SK-N-SH (cell line): ENCODE results near the gene ANKUB1. TPM values are rescaled to one million over a fixed set of nuclear protein-coding genes. Genes with fewer than 3 reads are reported as not detected.
"Not testable (repeated sequence)": the region's sequence is repeated elsewhere in the genome, so short reads cannot be mapped to it uniquely, and the experiment has no call there.

Experiments
- CTCF ChIA-PET: fragments of 300-600, 350-600 bp; formaldehyde crosslinking; extraction: SDS; loops from one replicate; lab custom pipeline; 2021; lab: Yijun Ruan, JAX
- POLR2A ChIA-PET: fragments of 350-600 bp; sonication (Branson Sonifier 250); formaldehyde crosslinking; extraction: SDS; loops from one replicate; lab custom pipeline; 2020; ENCODE audit warnings: antibody characterized with exemption, inconsistent platforms; lab: Yijun Ruan, JAX
- DNase-seq: peaks from one replicate; pipeline ENCODE4 v3.0.0; 2012
- H2AFZ ChIP-seq: fragments of 200-600 bp; sonication (generic); 2 replicates; pipeline ENCODE4 v1.8.1; 2016; ENCODE audit warnings: antibody characterized with exemption, mild to moderate bottlenecking, low read depth
- H3F3A ChIP-seq: fragments of 200-600 bp; sonication (generic); replicated peaks from 2 replicates; pipeline ENCODE3; 2016; ENCODE audit warnings: antibody characterized with exemption, mild to moderate bottlenecking; ENCODE audit not compliant: insufficient read depth
- H3K27ac ChIP-seq, 2 experiments: fragments of 200-500 bp in 1 of 2; fragments of 200-600 bp in 1 of 2; sonication (Bioruptor generic) in 1 of 2; sonication (generic), shearing (Covaris generic) in 1 of 2; 2 replicates each; pipeline versions ENCODE4 v1.5.1 to v1.6.1; 2014 to 2016; ENCODE audit warnings: low read depth in 2 of 2, inconsistent platforms in 1 of 2, low read length in 1 of 2, mild to moderate bottlenecking in 1 of 2, mixed read lengths in 1 of 2
- H3K27me3 ChIP-seq: fragments of 200-600 bp; sonication (generic), shearing (Covaris generic); 2 replicates; pipeline ENCODE4 v1.6.1; 2016; ENCODE audit warnings: mixed run types; ENCODE audit not compliant: insufficient read depth
- H3K36me3 ChIP-seq, 2 experiments: fragments of 200-500 bp in 1 of 2; fragments of 200-600 bp in 1 of 2; sonication (Bioruptor generic) in 1 of 2; sonication (generic) in 1 of 2; replicated peaks in 1 of 2; 2 replicates each; pipeline versions ENCODE3 to v1.5.1; 2014 to 2016; ENCODE audit warnings: low read length in 1 of 2, mild to moderate bottlenecking in 1 of 2; ENCODE audit not compliant: insufficient read depth in 2 of 2, control insufficient read depth in 1 of 2
- H3K4me1 ChIP-seq, 2 experiments: fragments of 200-500 bp in 1 of 2; fragments of 200-600 bp in 1 of 2; sonication (Bioruptor generic) in 1 of 2; sonication (generic), shearing (Covaris generic) in 1 of 2; 2 replicates each; pipeline versions ENCODE4 v1.5.1 to v1.6.1; 2014 to 2016; ENCODE audit warnings: low read depth in 1 of 2, low read length in 1 of 2, mixed run types in 1 of 2; ENCODE audit not compliant: insufficient read depth in 2 of 2, control insufficient read depth in 1 of 2
- H3K4me2 ChIP-seq: fragments of 200-600 bp; sonication (generic), shearing (Covaris generic); 2 replicates; pipeline ENCODE4 v1.6.1; 2017; ENCODE audit warnings: mixed run types
- H3K4me3 ChIP-seq, 2 experiments: fragments of 200-500 bp in 1 of 2; fragments of 200-600 bp in 1 of 2; sonication (Bioruptor generic) in 1 of 2; sonication (generic), shearing (Covaris generic) in 1 of 2; 2 replicates each; pipeline versions ENCODE4 v1.5.1 to v1.8.1; 2014 to 2016; ENCODE audit warnings: low read depth in 2 of 2, inconsistent platforms in 1 of 2, low read length in 1 of 2, mild to moderate bottlenecking in 1 of 2, mixed read lengths in 1 of 2, moderate library complexity in 1 of 2
- H3K79me2 ChIP-seq: fragments of 200-600 bp; sonication (generic); 2 replicates; pipeline ENCODE4 v1.8.1; 2017; ENCODE audit warnings: mild to moderate bottlenecking; ENCODE audit not compliant: insufficient read depth
- H3K9ac ChIP-seq: fragments of 200-600 bp; sonication (generic); 2 replicates; pipeline ENCODE4 v1.6.1; 2017; ENCODE audit warnings: mixed run types
- H3K9me2 ChIP-seq: fragments of 200-600 bp; sonication (generic); 2 replicates; pipeline ENCODE4 v1.6.1; 2017; ENCODE audit warnings: mixed run types
- H3K9me3 ChIP-seq: fragments of 200-600 bp; sonication (generic); 2 replicates; pipeline ENCODE4 v1.6.1; 2017; ENCODE audit warnings: mixed run types, mild to moderate bottlenecking, moderate library complexity
- H4K20me1 ChIP-seq: fragments of 200-600 bp; sonication (generic); 2 replicates; pipeline ENCODE4 v1.6.1; 2017; ENCODE audit warnings: mild to moderate bottlenecking, mixed run types; ENCODE audit not compliant: insufficient read depth
- ELF1 ChIP-seq: IDR thresholded peaks from 2 replicates; pipeline ENCODE4 v1.4.0; 2012
- EP300 ChIP-seq, 2 experiments: IDR thresholded peaks; 2 replicates each; pipeline versions ENCODE4 v1.4.0 to v1.6.1; 2012; ENCODE audit warnings: borderline replicate concordance in 1 of 2, low read depth in 1 of 2, low read length in 1 of 2
- EZH2phosphoT487 ChIP-seq: fragments of 200-600 bp; sonication (generic); IDR thresholded peaks from 2 replicates; pipeline ENCODE4 v1.6.1; 2017; ENCODE audit warnings: low read depth, mixed run types, mild to moderate bottlenecking, antibody characterized with exemption, moderate library complexity, borderline replicate concordance
- FOXJ3 ChIP-seq: sonication (generic); formaldehyde crosslinking; IDR thresholded peaks from 2 replicates; pipeline ENCODE4 v1.5.1; 2020; ENCODE audit warnings: mild to moderate bottlenecking, missing genetic modification reagents
- FOXM1 ChIP-seq: IDR thresholded peaks from 2 replicates; pipeline ENCODE4 v1.4.0; 2012; ENCODE audit warnings: low read depth, mild to moderate bottlenecking
- GABPA ChIP-seq: IDR thresholded peaks from 2 replicates; pipeline ENCODE4 v1.4.0; 2012; ENCODE audit warnings: low read depth, mild to moderate bottlenecking
- MXI1 ChIP-seq: IDR thresholded peaks from 2 replicates; pipeline ENCODE4 v1.6.1; 2012; ENCODE audit warnings: mild to moderate bottlenecking, low read depth, low read length, improper control_type of control experiment
- NFIC ChIP-seq: IDR thresholded peaks from 2 replicates; pipeline ENCODE4 v1.4.0; 2012; ENCODE audit warnings: borderline replicate concordance
- NRF1 ChIP-seq: IDR thresholded peaks from 2 replicates; pipeline ENCODE4 v1.6.1; 2012; ENCODE audit warnings: low read depth, mild to moderate bottlenecking, low read length
- RAD21 ChIP-seq: IDR thresholded peaks from 2 replicates; pipeline ENCODE4 v1.6.1; 2012; ENCODE audit warnings: mild to moderate bottlenecking, low read length
- SMC3 ChIP-seq: IDR thresholded peaks from 2 replicates; pipeline ENCODE4 v1.6.1; 2012; ENCODE audit warnings: low read depth, low read length, improper control_type of control experiment
- TAF1 ChIP-seq: IDR thresholded peaks from 2 replicates; pipeline ENCODE4 v1.6.1; 2012; ENCODE audit warnings: low read depth, mild to moderate bottlenecking, low read length, moderate library complexity, borderline replicate concordance
- TCF12 ChIP-seq: IDR thresholded peaks from 2 replicates; pipeline ENCODE4 v1.4.0; 2012
- TEAD4 ChIP-seq: IDR thresholded peaks from 2 replicates; pipeline ENCODE4 v1.4.0; 2012; ENCODE audit warnings: mild to moderate bottlenecking, borderline replicate concordance; ENCODE audit not compliant: insufficient read depth
- WGBS: methylation state at CpG from one replicate; pipeline ENCODE4 v1.1.6; 2017; ENCODE audit warnings: low lambda C conversion rate; 5-methylcytosine and 5-hydroxymethylcytosine counted together
- polyA plus RNA-seq, 3 experiments: library from polyadenylated mRNA; depleted of rRNA; stranded (reverse); fragments of >200 nt; gene quantifications; 2 replicates each; pipeline ENCODE4 v1.2.3, GENCODE V29; 2012

The ANKUB1 gene
- polyA plus RNA-seq, 1 of the 3 experiments (the other 2 are of a cell fraction): not detected

GRCh38 chr3:149830902-149831301 is 38.5 kb upstream of the ANKUB1 start:
- POLR2A ChIA-PET: no interaction called here
- WGBS: 86% methylated on average over 2 of the region's 2 CpGs
- Histone ChIP-seq H4K20me1 (no peaks in the 10 kb centered on the region), H3K4me2 (no peak overlapping the region), H3K9me3 (peaks cover 14% of the 10 kb centered on the region; the same call in 1 of the 2 replicates), H3K9ac (no peak overlapping the region), H3K36me3 (peaks cover 0 to 14% of the 10 kb centered on the region in 2 experiments), H2AFZ (no peak overlapping the region), H3K79me2 (peaks cover 49% of the 10 kb centered on the region), H3F3A (peaks cover 8% of the 10 kb centered on the region), H3K27ac (no peak overlapping the region), H3K9me2 (no peaks in the 10 kb centered on the region), H3K27me3 (no peaks in the 10 kb centered on the region), H3K4me1 (no peaks in the 10 kb centered on the region; a peak in 1 of 4 replicates), H3K4me3 (no peak overlapping the region)
- no peak for DNase-seq
- TF ChIP-seq EZH2phosphoT487: no peak
- no peak for TF ChIP-seq TEAD4
- TF ChIP-seq ELF1: no peak
- TF ChIP-seq MXI1: no peak
- TF ChIP-seq FOXM1: no peak
- no peak for TF ChIP-seq NRF1
- TF ChIP-seq FOXJ3 (CRISPR knock-in tag): no peak
- no peak for TF ChIP-seq GABPA
- TF ChIP-seq TAF1: no peak
- TF ChIP-seq TCF12: no peak
- CTCF ChIA-PET: no interaction called here

GRCh38 chr3:149829631-149830030 is 37.3 kb upstream of the ANKUB1 start:
- H2AFZ ChIP-seq, H3K4me1 ChIP-seq, H3K27ac ChIP-seq, H3K9me2 ChIP-seq, H3K4me3 ChIP-seq, H3F3A ChIP-seq, POLR2A ChIA-PET, DNase-seq, CTCF ChIA-PET, H4K20me1 ChIP-seq, H3K4me2 ChIP-seq, H3K9ac ChIP-seq, H3K27me3 ChIP-seq: not testable (repeated sequence)
- peaks cover 0 to 14% of the 10 kb centered on the region in 2 experiments for H3K36me3 ChIP-seq
- H3K79me2 ChIP-seq: peaks cover 45% of the 10 kb centered on the region
- H3K9me3 ChIP-seq: peaks cover 11% of the 10 kb centered on the region; the same call in 1 of the 2 replicates
- 80% methylated on average over 4 of the region's 4 CpGs for WGBS

- H3K4me1 ChIP-seq: peaks cover 0 to 2% of the 10 kb centered on the region in 2 experiments; a peak in 1 of 4 replicates
- no peaks in the 10 kb centered on the region for H3K27me3 ChIP-seq
- no peak overlapping the region for H3K4me2 ChIP-seq
- peaks cover 8% of the 10 kb centered on the region for H3F3A ChIP-seq
- no peak for DNase-seq
- no peaks in the 10 kb centered on the region for H4K20me1 ChIP-seq
- H3K9ac ChIP-seq: no peak overlapping the region
- peaks cover 51% of the 10 kb centered on the region for H3K79me2 ChIP-seq
- WGBS: 94% methylated on average over 1 of the region's 1 CpG
- TF ChIP-seq NFIC: no peak
- TF ChIP-seq GABPA: no peak
- no peak for TF ChIP-seq RAD21
- no peak for TF ChIP-seq FOXM1
- TF ChIP-seq SMC3: no peak
- no peak for TF ChIP-seq EP300 (IDR thresholded peaks at IDR 0.05; ENCODE audit: borderline replicate concordance in 1 of 2, low read depth in 1 of 2, low read length in 1 of 2)
- H2AFZ ChIP-seq: no peak overlapping the region
- no peak overlapping the region for H3K4me3 ChIP-seq
- CTCF ChIA-PET: no interaction called here
- no peak overlapping the region for H3K27ac ChIP-seq
- POLR2A ChIA-PET: no interaction called here
- H3K36me3 ChIP-seq: peaks cover 0 to 13% of the 10 kb centered on the region in 2 experiments
- no peaks in the 10 kb centered on the region for H3K9me2 ChIP-seq
- H3K9me3 ChIP-seq: peaks cover 6% of the 10 kb centered on the region; the same call in 1 of the 2 replicates
These were observed 36.0 kb upstream of the ANKUB1 start for GRCh38 chr3:149828390-149828789.
